Posterior vena cava (tissue), 2 donors: ENCODE data around the gene ITPKB. TPM values are rescaled to one million over a fixed set of nuclear protein-coding genes. Genes with fewer than 3 reads are reported as not detected.

Experiments used
- DNase-seq: peaks from one replicate; pipeline ENCODE4 v3.0.0-alpha.2; 2020; ENCODE audit warnings: low spot score
- intact Hi-C, 2 donors: fragments of 100-400 bp; cut with DNase I; formaldehyde crosslinking; loops; one replicate each; pipeline versions ENCODE4 v1.14.1 to v1.14.2; 2022 to 2023
- total RNA-seq, 2 donors: library from RNA; stranded (reverse); fragmentation: NEBNext Ultra II Directional; extraction: Animal tissue kit (Norgen Biotek cat#: 25700); gene quantifications; one replicate each; pipeline ENCODE4 v1.2.1, GENCODE V29; 2021
- donor health status: DM: yes; HTN: yes; CAD: no.
- donor health status: DM: yes; HTN: yes; CAD: no.

ITPKB gene
- total RNA-seq, 2 donors from 2014 or later: 22.4 to 24.4 TPM

DNA sequence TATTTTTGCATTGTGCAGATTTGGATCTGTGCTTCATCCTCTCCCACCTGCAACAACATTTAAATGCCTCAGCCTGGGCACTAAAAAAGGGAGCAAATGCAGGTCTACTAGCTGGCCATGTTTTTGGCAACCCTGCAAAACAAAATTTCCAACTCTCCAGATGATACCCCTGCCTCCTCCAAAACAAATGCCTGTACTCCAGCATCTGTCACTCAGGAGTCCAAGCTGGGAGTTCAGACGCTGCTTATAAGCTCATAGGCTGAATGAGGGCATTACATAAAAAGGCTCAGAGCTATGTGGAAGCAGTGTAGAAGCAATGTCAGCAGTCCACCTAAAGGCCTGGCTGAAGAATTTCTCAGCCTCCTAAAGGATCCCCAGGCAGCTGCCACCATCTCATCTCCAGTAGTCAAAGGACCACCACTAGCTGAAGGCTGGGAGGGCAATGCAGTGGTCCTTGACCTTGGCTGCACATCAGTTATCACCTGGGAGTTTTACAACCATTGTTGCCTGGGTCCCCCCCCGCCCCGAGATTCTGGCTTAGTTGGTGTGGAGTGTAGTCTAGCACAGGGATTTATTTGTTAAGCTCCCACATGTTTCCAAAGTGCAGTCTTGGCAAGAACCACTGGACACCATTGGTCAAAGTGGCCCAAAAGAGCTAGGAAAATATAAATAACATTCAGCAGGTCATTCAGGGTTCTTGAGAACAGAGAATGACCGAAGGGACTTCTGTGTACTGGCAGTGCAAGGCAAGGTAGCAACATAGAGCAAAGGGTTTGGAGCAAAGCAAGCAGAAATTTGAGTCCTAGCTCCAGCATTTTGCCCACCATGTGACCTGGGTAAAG is 57.2 kb downstream of the ITPKB start:
- intact Hi-C loops: no loop called here
- no peak for DNase-seq

DNA sequence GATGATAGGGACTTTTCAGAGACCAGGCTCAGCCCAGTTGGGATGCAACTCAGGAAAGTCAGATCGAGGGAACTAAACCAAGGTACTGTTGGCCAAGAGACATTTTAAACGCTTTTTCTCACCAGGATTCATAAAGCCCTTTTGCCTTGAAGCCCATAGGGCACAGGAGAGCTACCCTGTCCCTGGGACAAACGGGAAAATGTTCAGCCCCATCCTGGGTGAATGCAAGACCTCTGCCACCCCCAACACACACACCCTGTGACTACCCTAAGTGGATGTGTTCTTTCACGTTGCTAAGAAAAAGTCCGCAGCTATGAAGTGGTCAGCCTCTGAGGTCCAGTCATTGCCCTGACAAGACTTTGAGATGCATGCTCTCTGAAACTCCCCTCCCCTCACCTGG is 58.4 kb downstream of the ITPKB start:
- no peak for DNase-seq
- intact Hi-C loops: no loop called here

DNA sequence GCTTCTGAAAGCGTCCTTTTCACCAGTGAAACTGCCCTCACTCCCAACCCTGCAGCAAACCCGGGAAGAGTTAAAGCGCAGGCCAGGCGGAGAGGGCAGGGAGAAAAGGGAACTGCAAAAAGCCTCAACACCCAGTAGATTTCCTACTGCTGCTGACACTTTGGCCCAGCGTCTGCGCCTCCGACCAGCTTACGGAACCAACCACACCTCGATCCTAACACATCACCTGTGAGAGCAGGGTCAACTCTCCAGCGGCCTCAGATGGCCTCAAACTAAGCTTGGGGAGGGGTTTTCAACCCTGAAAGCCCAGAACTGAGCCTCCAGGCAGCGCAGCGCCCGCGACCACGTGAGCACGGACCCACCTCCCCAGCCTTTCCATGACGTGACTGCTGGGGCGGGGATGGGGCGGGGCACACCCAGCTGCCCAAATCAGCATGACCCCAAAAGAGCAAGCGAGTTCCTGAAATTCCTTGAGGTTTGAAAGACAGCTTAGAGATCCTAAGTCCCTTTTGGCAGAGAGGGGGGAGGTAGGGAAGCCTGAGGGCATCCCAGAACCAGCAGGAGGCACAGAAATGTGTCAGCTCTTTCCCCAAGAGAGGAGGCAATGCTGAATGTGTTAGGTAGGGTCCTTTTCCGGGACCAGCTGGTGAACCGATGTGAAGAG is 59.1 kb downstream of the ITPKB start:
- DNase-seq: peak; percentile 95
- intact Hi-C loops: no loop called here

DNA sequence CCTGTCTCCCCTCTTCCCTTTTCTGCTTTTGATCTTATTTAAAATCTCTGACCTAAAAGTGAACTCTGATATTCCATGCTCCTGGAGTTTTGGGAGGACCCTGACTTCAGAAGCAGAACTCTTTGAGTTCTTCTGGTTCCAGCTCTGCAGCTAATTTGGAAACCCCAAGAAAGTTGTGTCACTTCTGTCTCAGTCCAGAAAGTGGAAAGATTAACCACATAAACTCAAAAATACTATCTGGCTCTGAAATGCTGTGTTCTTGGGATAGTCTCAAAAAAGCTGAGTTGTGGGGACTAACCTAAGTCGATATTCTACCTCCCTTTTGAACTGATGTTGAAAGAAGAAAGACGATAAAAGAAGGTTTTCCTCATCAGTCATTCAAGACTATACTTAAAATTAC is 59.8 kb downstream of the ITPKB start:
- DNase-seq: no peak
- intact Hi-C loops: no loop called here

DNA sequence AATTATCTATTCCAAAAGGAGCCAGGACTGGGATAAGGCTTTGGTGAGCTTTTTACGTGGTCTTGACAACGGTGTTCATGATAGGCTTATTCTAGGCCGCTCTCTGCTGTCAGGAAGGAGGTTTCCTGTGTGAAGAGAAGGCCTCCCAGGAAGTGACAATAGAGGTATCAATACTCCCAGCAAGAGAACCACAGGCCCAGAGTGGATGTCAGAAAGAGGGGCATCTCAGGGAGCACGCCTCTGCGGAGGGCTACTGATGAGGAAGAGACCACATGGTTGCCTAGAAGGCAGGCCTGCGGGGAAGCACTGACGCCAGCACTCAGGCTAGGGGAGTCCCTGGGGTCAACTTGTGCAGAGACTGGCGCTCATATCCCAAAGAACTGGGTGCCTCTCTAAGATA is 60.4 kb downstream of the ITPKB start:
- intact Hi-C loops: no loop called here
- no peak for DNase-seq

DNA sequence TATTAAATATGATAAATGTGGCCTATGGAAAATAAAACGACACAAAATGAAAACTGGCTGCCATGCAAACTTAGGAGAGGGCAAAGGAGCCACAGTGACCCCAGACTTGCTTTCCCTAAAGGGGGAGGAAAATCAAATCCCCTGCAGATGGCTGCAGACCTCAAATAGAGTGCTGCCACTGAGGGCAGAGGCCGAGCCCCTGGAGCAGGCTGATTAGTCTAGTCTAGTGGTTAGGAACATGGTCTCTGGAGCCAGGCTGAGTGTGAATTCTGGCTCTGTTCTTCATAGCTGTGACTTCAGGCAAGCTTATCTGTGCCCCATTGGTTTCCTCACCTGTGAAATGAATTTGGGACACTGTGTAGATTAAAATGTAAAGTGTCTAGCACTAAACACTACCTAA is 60.8 kb downstream of the ITPKB start:
- DNase-seq: no peak
- intact Hi-C loops: no loop called here

DNA sequence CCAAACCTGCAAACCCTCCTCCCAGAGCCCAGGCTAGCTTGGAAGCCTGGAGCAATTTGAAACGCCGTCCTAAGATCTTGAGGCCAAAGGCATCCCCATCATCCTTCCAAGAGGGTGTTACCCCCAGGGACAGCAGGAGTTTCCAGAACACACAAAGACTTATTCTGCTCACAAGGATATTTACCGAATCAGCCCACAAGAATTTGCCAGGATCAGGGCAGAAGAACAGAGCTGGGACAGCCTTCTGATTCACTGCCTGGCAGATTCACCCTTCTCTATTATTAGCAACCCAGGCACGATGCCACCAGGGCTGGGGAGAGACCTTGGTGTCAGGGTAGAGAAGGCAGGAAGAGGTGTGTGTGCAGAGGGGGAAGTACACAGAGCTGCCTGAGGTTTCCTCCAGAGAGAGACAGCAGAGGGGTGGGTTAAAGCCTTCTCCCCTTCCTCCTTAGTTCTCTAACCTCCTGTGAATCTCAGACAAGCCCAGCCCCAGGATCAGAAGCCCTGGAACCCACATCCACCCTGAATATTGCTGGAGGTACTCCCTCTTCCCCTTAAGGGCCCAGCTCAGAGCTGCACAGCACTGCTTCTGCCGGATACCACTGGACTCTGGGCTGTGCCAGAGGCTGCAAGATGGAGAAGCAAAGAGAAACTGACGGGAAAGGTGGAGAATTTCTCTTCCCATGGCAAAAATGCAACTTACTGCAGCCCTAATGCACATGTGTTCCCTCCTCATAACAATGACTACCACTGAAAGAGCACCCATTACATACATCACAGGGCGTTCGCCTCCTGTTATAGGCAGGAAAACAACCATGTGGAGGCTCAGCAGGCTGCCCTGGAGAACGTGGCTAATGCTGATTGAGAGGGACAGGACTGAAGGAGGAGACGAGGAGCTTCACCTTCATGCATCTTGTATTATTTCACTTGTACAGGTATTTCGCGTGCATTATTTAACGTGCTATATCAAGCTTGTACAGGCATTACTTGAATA is 61.8 kb downstream of the ITPKB start:
- peak; percentile 93 for DNase-seq
- intact Hi-C loops: no loop called here

DNA sequence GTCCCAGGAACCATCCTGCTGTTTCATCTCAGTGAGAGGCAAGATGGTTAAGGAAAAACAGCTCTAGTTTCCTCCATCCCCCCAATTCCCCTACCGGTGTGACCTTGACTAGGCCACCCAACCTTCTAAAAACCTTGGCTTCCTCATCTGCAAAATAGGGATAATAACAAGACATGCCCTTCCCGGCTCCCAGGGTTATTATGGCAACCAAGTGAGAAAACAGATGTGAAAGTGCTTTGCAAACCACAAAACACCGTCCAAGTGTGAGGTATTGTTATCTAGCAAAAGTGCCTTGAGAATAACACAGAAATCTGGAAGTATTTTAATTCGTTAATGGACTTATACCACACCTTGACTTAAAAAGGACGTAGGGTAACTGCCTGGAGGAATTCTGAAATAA is 62.7 kb downstream of the ITPKB start:
- intact Hi-C loops: no loop called here

DNA sequence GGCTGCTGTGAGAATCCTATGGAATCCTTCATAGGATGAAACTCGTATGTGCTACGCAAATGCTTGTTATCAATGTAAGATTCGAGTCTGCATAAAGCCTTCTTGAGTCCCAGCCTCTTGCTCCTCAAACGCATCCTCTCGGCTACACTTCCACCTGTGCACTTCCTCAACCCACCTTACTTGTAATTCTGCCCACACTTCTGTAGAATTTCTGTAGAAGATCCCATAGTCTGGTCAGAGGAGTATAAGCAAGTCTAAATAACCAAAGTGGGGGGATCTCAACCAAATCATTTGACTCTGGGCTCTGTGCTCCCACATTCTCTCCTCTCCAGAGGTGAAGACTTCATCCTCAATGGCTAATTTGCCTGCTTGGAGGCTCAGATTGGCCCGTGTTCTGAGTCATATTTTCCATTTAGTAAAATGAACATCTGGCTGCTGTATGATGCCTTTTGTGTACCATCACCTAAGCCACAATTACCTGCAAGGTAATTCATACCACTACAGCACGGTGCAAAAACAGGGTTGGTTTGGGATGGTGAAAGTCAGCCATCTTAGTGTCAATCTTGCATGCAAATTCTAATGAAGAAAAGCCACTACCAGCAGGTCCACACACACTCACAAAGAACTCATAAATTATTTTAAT is 63.2 kb downstream of the ITPKB start:
- no peak for DNase-seq
- intact Hi-C loops: no loop called here

More for the DNA sequence above, 62.7 kb downstream of the ITPKB start:
- no peak for DNase-seq

DNA sequence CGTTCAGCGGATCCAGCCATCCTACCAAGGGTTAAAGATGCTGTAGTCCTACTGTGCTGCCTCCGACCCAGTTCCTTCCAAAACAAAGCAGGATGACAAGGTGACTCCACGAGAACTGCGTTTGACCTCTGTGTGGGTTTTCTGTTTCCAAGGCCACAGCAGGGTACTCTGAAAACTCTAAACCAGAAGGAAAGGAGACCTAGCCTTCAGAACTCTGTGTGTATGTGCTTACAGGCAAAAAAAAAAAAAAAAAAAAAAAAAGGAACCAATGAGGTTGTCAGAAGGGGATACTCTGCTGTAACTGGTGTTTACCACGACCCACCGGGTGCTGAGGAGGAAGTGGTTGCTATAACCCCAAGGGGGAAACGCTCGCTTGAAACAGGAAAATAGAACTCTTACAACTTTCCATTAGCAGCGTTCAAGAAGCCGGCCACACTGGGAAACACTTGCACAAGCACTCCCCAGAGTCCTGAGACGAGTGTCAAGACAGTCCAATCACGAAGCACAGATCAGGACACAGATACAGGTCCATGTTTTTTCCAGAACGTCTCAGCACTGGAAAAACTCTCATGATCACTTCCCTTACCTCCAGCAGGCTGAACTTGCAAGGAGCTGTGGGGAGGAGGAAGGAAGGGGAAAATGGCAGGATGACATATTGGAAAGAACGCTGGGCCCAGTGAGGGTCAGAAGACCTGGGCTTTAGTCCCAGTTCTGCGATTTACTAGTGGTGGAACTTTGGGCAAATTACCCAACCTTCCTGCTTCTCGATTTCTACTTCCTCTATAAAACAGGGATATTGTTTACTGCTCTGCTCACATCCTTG is 64.0 kb downstream of the ITPKB start:
- no peak for DNase-seq

DNA sequence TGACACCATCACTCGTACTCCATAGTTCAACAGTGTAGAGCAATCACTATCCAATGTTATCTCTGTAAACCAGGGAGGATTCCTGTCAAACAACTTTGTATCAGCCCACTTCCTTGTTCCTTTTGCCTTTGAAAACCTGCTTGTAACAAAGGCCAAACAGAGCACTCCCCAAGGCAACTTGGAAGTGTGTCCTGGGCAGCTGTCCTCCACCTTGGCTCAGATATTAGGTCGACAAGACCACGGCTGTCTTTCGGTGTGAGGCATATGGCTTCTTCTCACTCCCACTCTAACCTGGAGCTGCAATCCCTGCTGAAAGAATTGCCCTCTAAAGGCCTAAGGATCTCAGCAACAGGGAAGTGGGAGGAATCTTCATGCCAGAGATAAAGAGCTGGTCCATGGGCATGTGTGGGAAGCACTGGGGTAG is 66.7 kb downstream of the ITPKB start:
- intact Hi-C loops: no loop called here
- no peak for DNase-seq

More for the DNA sequence above, 64.0 kb downstream of the ITPKB start:
- intact Hi-C loops: no loop called here

DNA sequence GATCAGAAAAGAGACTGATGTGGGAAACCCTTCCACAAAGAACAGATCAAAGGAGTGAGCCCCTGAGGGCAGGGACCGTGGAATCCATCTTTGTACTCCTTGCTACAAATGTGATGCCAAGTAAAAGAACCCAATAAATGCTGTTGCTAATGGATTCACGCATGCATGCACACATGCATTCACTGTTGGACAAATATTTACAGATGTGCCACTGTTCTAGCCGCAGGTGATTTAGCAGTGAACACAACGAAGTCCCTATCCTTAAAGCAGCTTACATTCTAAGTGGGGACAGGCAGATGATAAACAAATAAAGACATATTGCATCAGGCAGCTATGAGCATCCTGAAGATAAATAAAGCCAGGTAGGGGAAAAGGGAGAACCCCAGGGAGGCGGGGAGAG is 67.8 kb downstream of the ITPKB start:
- intact Hi-C loops: no loop called here

DNA sequence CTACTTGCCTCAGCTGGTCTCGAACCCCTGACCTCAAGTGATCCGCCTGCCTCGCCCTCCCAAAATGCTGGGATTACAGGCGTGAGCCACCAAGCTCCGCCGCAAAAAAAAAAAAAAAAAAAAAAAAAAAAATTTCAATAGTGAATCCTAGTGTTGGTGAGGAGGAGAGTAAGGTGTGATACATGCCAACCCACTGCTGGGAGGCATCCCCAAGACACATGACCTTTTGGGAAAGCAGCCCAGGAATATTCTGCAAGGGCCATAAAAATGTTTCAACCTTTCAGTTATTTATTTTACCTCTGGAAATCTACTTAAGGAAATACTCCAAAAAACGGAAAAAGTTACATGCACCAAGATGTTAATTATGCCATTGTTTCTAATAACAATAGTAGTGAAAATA is 69.0 kb downstream of the ITPKB start:
- intact Hi-C loops: no loop called here
- no peak for DNase-seq

More for the DNA sequence above, 67.8 kb downstream of the ITPKB start:
- no peak for DNase-seq

DNA sequence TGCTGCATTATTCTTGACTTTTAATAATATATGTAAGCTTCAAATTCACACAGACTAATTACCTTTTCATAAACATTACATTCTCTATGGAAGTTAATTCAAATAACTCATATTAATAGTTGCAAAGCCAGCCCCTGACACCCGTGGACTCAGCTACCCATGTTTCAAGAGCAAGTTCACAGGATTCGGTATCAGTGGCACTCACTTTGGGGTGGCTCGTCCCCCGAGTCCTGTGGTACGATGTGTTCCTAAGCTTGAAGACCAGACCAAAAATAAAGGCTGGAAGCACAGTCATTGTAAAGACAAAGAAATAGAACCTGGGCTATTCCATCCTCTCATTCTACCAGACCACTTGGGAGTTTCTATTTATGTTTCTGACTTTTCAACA is 70.9 kb downstream of the ITPKB start:
- intact Hi-C loops: no loop called here
- no peak for DNase-seq

DNA sequence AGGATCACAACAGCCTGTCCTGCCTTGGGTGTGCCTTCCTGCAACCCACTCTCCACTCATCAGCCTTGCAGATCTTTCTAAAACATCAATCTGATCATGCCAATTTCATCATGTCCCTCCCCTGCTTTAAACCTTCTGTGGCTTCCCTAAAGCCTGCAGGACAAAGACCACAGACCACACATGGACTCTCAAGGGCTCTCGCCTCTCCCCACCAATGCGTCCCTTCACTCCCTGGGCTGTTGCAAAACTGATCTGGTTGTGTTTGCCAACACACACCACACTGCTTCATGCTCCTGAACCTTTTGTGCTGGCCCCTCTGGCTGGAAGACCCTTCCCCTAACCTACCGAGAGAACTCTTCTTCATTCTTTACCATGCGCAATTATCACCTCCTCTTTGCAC is 72.4 kb downstream of the ITPKB start:
- no peak for DNase-seq
- intact Hi-C loops: no loop called here

DNA sequence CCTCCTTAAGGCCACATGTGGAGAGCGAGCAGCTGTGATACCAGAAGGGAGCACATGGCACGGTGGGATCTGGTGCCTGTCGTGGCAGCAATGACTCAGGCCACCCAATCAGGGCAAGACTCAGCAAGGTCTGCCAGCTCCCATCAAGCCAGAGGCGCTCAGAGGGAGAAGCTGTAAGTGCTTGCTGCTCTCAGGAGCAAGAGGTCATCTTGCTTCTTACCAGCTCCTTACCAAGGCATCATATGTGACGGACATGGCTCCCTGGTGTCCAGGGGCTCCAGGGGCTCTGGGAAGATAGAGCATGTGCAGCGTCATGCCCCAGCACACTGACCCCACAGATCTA is 72.9 kb downstream of the ITPKB start:
- intact Hi-C loops: no loop called here
- no peak for DNase-seq

DNA sequence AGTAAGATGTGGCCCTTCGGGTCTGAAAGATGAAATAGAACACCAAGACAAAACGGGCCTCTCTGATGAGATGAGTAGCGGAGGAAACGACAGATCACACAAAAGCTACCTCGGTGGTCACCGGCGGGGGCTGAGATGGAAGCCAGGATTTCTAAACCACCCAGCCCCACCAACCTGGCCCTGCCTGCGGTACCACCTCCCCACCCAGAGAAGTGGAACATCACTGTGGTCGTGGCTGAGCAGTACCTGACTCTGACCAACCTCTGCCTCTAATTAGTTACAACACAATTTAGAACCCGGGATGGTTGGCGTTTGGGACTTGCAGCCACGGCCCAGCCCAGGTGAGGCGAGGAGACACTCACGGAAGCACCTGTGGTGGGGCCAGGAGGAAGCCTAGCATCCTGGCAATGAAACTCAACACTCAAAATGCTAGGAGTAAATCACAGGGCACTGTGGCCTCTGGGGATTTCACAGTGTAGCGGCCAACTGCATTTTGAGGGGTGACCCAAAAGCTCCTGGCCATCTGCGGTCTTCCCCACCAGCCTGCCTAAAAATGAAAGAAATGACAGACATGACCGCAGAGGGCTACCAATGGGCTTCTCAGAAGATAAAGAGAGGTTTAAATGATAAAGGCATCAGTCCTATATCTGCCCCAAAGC is 73.4 kb downstream of the ITPKB start:
- intact Hi-C loops: no loop called here
- no peak for DNase-seq
